Stimulated activated CD8-positive, alpha-beta memory T cell treated with anti-CD3 and anti-CD28 coated beads, Interleukin-2, amount 100 ng/mL, for 1 hour (primary cell): ENCODE results near the gene ZNF764.
"Not testable (repeated sequence)": the region's sequence is repeated elsewhere in the genome, so short reads cannot be mapped to it uniquely, and the experiment has no call there.

Experiments
- DNase-seq, 2 donors: peaks; one replicate each; pipeline ENCODE4 v3.0.0-alpha.2; 2020; ENCODE audit warnings: low read depth in 2 of 2

Gene ZNF764

GRCh38 chr16:30548416-30549253 lies 9.5 kb downstream of the ZNF764 start:
- DNase-seq = no peak

GRCh38 chr16:30546115-30546514 lies 12.1 kb downstream of the ZNF764 start:
- no peak for DNase-seq

DNA sequence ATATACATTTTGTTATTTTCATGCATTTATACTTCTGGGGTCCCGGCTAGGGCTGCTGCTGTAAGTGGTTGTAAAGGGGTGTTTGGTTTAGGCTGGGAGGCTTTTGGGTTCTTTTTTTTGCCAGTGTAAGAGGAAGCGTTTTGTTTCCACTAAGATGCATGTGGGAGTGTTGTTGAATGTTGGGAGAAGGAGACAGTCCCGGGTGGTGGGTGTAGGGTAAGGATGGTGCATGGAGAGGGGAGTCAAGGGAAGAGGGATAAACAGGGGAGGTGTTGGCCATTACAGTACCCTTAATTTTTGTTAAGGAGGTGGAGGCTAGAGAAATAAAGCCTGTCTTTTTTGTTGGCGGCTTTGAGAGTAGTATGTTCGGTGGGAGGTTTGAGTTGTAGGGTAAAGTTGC lies 15.1 kb downstream of the ZNF764 start:
- no peak for DNase-seq

DNA sequence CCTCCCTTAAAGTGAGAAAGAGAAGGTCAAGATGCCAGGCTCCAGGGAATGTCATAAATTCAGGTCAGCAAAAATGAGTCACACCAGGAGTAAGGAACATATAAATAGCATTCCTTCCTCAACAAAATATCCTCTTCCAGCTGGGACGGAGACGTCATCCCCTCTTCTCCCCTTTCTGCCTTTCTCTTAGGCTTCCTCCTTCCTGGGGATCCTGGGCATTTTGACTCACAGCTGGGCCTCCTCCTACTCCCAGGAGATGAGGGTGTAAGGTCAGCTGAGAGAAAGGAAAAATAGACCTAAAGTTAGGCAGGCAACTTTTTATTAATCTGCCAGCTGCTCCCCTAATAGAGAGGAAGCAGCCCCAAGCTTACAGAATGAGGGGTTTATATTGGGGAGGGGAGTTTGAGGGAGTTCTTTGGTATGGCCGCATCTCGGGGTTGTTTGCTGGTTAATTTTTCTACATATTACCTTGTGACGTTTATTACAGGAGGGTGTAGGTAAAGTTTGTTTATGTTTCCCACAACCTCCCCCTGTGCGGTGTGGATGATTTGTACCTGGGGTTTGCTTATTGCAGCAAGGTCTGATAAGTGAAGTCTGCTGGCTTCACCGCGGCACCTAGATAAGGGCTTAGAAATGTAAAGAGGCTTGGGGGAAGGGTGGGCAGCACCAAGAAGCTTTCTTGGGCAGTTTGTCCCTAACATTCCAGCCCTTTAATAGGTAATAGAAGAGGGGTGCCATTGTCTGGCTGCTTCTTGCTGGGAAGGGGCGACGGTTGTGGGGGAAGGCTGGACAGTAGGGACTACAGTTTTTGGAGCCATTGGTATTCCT lies 16.5 kb downstream of the ZNF764 start:
- DNase-seq = no peak

GRCh38 chr16:30540916-30541464 lies 17.2 kb downstream of the ZNF764 start:
- not testable (repeated sequence) for DNase-seq

- DNase-seq = not testable (repeated sequence)
Observed at GRCh38 chr16:30539986-30540526, 18.1 kb downstream of the ZNF764 start.

DNA sequence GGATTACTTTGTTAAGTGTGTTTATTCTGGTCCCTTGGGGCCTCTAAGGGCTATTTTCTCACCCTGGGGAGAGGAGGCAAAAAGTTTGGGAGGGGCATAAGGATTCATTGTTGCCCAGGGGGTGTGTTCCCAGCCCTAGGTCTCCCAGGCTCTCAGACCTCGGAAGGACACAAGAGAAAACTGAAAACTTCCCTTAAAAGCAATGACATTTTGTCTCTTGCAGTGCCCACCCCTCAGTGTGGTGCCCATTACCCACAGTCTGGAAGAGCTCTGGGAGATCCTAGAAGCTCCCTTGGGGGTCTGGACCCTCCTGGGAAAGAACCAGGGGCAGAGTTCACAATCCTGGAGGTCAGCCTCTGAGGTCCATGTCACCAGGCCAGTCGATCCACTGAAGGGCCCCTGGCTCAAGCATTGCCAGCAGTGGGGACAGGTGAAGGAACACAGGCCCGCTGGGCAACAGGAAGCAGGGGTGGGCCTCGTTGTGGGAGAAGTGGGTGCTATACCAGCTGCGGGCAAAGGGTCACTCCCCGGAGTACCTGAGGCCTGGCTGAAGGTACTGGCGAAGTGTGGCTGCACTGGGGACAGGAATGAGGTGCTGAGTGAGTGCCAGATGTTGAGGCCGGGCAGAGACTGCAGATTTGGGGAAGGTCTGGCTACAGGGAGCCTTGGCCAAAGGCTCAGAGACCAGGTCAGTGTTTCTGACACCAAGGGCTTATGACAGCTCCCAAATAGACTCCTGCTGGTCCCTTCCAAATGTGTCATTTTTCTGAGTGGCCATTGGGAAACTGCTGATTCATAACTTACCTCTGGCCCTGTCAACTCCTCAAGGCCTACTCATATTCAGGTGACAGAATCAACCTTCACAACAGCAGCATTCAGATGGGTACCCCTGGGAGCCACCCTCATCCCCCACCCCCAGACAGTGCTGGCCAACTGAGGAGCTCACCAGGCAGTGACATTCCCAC lies 18.9 kb downstream of the ZNF764 start:
- no peak for DNase-seq

- DNase-seq = not testable (repeated sequence)
Observed at GRCh38 chr16:30536391-30537024, 21.7 kb downstream of the ZNF764 start.

GRCh38 chr16:30535777-30536190 lies 22.4 kb downstream of the ZNF764 start:
- peak in 1 of 2 donors; percentile 31 for DNase-seq

DNA sequence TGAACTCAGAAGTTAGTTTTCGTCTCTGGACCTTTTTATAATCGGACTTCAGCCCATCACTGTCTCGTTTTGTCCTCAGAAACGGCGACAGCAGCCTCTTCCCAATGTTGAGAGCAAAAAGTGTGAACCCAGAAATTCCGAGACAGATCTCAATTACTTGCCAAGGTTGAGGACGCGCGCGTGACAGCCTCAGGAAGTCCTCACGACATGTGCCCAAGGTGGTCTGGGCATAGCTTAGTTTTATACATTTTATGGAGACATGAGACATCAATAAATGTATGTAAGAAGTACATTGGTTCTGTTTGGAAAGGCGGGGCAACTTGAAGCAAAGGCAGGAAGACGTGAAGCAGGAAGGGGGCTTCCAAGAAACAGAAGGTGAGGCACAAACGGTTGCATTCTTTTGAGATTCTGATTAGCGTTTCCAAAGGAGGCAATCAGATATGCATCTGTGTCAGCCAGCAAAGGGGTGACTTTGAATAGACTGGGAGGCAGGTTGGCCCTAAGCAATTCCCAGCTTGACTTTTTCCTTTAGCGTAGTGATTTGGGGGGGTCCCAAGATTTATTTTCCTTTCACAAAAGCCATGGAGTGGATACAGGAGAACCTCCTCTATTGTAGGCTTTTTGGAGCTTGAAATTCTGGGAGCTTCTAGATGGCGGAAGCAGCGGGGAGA lies 22.9 kb downstream of the ZNF764 start:
- DNase-seq = no peak

GRCh38 chr16:30534368-30535105 lies 23.6 kb downstream of the ZNF764 start, which contains the start of gene ZNF747:
Gene ZNF747, minus strand, starts transcription at chr16:30534858. Its CDS starts 179 bp downstream, at chr16:30534679.
- peak; percentile 81 to 87 for DNase-seq

DNA sequence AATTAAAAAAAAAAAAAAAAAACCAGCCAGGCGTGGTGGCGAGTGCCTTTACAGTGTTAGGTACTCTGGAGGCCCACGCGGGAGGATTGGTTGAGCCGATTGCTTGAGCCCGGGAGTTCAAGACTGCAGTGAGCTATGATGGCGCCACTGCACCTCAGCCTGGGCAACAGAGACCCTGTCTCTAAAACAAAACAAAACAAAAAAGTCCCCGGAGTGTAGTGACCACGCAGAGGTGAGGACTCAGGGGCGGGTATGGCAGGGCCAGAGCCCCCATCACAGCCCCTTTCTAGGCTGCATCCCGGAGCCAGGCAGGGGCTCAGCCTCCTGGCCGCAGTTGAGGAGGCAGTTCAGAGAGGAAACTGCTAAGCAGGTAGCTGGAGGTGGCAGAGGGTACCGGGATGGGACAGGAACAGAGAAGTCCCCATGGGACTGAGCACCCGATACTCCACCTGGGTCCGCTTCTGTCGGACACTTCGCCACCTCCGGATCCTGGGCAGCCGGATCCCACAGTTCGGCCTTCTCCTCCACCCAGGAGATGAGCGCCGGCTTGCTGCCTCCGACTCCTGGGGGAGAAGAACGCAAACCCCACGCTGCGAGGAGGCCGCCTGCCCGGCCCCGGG lies 24.3 kb downstream of the ZNF764 start:
- no peak for DNase-seq

GRCh38 chr16:30533146-30533522 lies 25.0 kb downstream of the ZNF764 start:
- DNase-seq = no peak

DNA sequence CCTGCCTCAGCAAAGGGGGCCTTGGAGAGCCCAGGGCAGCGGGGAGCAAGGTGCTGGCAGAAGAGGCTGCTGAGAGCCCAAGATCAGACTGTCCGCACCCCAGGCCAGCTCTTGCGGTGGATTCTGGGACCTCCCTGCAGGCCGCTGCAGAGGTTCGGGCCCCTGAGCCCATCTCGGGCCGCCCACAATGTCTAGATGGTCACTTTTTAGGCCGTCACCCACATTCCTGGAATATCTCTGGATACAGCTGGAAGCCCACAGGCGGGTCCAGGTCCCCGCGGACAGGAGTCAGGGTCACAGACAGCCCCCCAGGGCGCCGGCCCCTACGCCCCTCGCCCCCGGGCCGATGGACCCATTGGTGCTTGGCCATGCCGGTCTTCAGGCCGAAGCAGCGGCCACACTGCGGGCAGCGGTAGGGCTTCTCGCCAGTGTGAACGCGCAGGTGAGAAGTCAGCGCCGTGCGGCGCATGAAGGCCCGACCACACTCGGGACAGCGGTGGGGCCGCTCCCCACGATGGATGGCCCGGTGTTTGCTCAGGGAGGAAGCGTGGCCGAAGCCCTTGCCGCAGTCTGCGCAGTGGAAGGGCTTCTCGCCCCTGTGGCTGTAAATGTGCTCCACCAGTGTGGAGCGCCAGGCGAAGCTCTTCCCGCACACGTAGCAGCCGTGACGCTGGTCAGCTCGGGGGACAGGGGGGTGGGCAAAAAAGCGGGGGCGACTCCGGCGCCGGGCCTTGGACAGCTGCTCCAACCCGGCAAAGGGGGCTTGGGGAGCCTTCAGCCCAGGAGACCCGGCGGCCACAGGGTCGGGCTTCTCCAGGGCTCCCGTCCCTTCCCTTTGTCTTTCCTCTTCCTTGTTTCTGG lies 25.7 kb downstream of the ZNF764 start:
- DNase-seq = no peak

GRCh38 chr16:30530163-30531037 lies 27.8 kb downstream of the ZNF764 start:
- DNase-seq = no peak

DNA sequence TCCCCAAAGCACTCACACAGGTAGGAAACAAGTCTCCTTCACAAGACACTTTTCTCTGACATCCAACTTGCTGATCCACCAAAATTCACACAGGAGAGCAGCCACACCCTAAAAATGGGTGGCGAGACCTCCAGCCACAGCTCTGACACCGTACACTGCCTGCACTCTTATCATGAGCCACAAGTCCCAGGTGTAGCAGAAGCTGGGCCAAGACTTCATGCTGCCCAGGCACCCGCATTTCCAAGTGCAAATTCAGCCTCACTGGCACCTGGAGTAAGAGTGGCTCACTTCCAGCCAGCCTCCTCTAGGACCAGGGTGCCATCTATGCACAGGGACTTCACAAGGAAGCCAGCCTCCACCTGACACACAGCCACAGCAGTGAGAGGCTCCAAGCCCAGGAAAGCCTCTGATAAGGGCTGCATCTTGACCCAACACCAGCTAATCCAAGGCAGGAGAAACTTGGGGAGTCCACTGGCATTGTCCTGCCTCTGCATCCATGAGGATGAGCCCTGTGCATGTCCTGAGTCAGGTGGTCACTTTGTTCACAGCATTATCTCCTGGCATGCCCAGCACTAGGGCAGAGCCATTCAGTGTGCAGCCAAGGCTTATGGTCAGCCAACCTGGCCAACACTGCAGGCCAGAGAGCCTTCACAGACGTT lies 29.2 kb downstream of the ZNF764 start:
- DNase-seq = no peak
